Neural cell (in vitro differentiated cells): ENCODE measurements around the gene TNIP3. TPM values are rescaled to one million over a fixed set of nuclear protein-coding genes. Genes with fewer than 3 reads are reported as not detected.

Source experiments
- H2AFZ ChIP-seq: fragments of 200-600, 300-800 bp; sonication (generic), shearing (Covaris generic); 2 replicates; pipeline ENCODE4 v1.6.0; 2014; ENCODE audit warnings: low read depth, mild to moderate bottlenecking, antibody characterized with exemption, low read length, moderate library complexity
- H3F3A ChIP-seq: fragments of 200-600 bp; shearing (Covaris generic); 2 replicates; pipeline ENCODE4 v1.6.1; 2016; ENCODE audit warnings: mild to moderate bottlenecking, moderate library complexity, mixed read lengths, antibody characterized with exemption, low read length; ENCODE audit not compliant: insufficient read depth, poor library complexity, severe bottlenecking
- H3K27ac ChIP-seq: fragments of 200-600, 300-800 bp; sonication (generic), shearing (Covaris generic); 2 replicates; pipeline ENCODE4 v1.5.1; 2014; ENCODE audit warnings: mild to moderate bottlenecking, low read length, moderate library complexity
- H3K27me3 ChIP-seq: fragments of 300-800, 200-600 bp; sonication (generic), shearing (Covaris generic); 2 replicates; pipeline ENCODE4 v1.6.0; 2014; ENCODE audit warnings: mild to moderate bottlenecking, low read depth, low read length, moderate library complexity; ENCODE audit not compliant: insufficient read depth
- H3K36me3 ChIP-seq: fragments of 300-800, 200-600 bp; sonication (generic), shearing (Covaris generic); 2 replicates; pipeline ENCODE4 v1.5.1; 2014; ENCODE audit warnings: mild to moderate bottlenecking, antibody characterized with exemption, low read length, moderate library complexity; ENCODE audit not compliant: insufficient read depth
- H3K4me2 ChIP-seq: fragments of 300-800, 200-600 bp; sonication (generic), shearing (Covaris generic); 2 replicates; pipeline ENCODE4 v1.6.0; 2014; ENCODE audit warnings: mild to moderate bottlenecking, low read length
- H3K4me3 ChIP-seq: fragments of 300-800, 200-600 bp; sonication (generic), shearing (Covaris generic); 2 replicates; pipeline ENCODE4 v1.5.1; 2014; ENCODE audit warnings: mild to moderate bottlenecking, low read length, moderate library complexity
- H3K79me2 ChIP-seq: fragments of 200-600 bp; shearing (Covaris generic); replicated peaks from 2 replicates; pipeline ENCODE4 v1.6.0; 2014; ENCODE audit warnings: mild to moderate bottlenecking, low read length, moderate library complexity; ENCODE audit not compliant: insufficient read depth
- H3K9ac ChIP-seq: fragments of 300-800, 200-600 bp; sonication (generic), shearing (Covaris generic); 2 replicates; pipeline ENCODE4 v1.6.1; 2016; ENCODE audit warnings: mild to moderate bottlenecking, low read length, mixed read lengths
- H3K9me2 ChIP-seq: fragments of 200-600 bp; shearing (Covaris generic); 2 replicates; pipeline ENCODE4 v1.6.1; 2016; ENCODE audit warnings: mild to moderate bottlenecking, low read length, mixed read lengths; ENCODE audit not compliant: insufficient read depth
- H3K9me3 ChIP-seq: fragments of 200-600, 300-800 bp; sonication (generic), shearing (Covaris generic); 2 replicates; pipeline ENCODE4 v1.6.1; 2016; ENCODE audit warnings: mild to moderate bottlenecking, mixed run types, low read length, moderate library complexity, mixed read lengths
- H4K20me1 ChIP-seq: fragments of 200-600 bp; shearing (Covaris generic); 2 replicates; pipeline ENCODE4 v1.6.1; 2016; ENCODE audit warnings: mild to moderate bottlenecking, mixed run types; ENCODE audit not compliant: insufficient read depth
- EP300 ChIP-seq: fragments of 450-650 bp; conservative IDR thresholded peaks from 2 replicates; pipeline ENCODE4 v1.6.1; 2014; ENCODE audit warnings: antibody characterized with exemption, mild to moderate bottlenecking, moderate library complexity; ENCODE audit not compliant: poor library complexity, severe bottlenecking
- EZH2 ChIP-seq: fragments of 200-600, 300-800 bp; shearing (Covaris generic), sonication (generic); IDR thresholded peaks from 2 replicates; pipeline ENCODE4 v1.6.1; 2014; ENCODE audit warnings: antibody characterized with exemption, low read length, borderline replicate concordance, mild to moderate bottlenecking; ENCODE audit not compliant: insufficient read depth, poor library complexity, severe bottlenecking
- MXI1 ChIP-seq: fragments of 450-650 bp; conservative IDR thresholded peaks from 2 replicates; pipeline ENCODE4 v1.6.1; 2014; ENCODE audit warnings: antibody characterized with exemption, mild to moderate bottlenecking; ENCODE audit not compliant: poor library complexity, severe bottlenecking
- POLR2AphosphoS5 ChIP-seq: IDR thresholded peaks from 2 replicates; pipeline ENCODE4 v1.6.1; 2012
- RAD21 ChIP-seq: fragments of 450-650 bp; conservative IDR thresholded peaks from 2 replicates; pipeline ENCODE4 v1.6.1; 2014; ENCODE audit warnings: antibody characterized with exemption, mild to moderate bottlenecking, moderate library complexity
- REST ChIP-seq: IDR thresholded peaks from 2 replicates; pipeline ENCODE4 v1.6.1; 2012; ENCODE audit warnings: borderline replicate concordance
- SMC3 ChIP-seq: fragments of 450-650 bp; conservative IDR thresholded peaks from 2 replicates; pipeline ENCODE4 v1.6.1; 2014; ENCODE audit warnings: antibody characterized with exemption, mild to moderate bottlenecking, moderate library complexity; ENCODE audit not compliant: poor library complexity
- TAF1 ChIP-seq: IDR thresholded peaks from 2 replicates; pipeline ENCODE4 v1.6.1; 2012; ENCODE audit warnings: low read depth
- polyA plus RNA-seq: library from polyadenylated mRNA; depleted of rRNA; stranded (reverse); fragments of >200 nt; gene quantifications from 2 replicates; pipeline ENCODE4 v1.2.3, GENCODE V29; 2014
- TF ChIP-seq, protein P1 (sequence below): fragments of 450-650 bp; IDR thresholded peaks from 2 replicates; pipeline ENCODE4 v1.5.1; 2014; ENCODE audit warnings: antibody characterized with exemption, mild to moderate bottlenecking, moderate library complexity; ENCODE audit not compliant: poor library complexity, severe bottlenecking

TNIP3 gene
- polyA plus RNA-seq, 1 donor from 2014 or later, result 0.09 TPM

GRCh38 chr4:121151942-121152341, 12.2 kb downstream of the TNIP3 start:
- H3F3A ChIP-seq, result no peaks in the 10 kb centered on the region
- H3K36me3 ChIP-seq, result no peaks in the 10 kb centered on the region
- no peaks in the 10 kb centered on the region for H3K9me2 ChIP-seq
- no peaks in the 10 kb centered on the region for H3K9me3 ChIP-seq
- H3K9ac ChIP-seq, result no peak overlapping the region
- no peaks in the 10 kb centered on the region for H3K79me2 ChIP-seq
- no peak overlapping the region for H3K4me2 ChIP-seq
- H3K4me3 ChIP-seq, result no peak overlapping the region
- H4K20me1 ChIP-seq, result no peaks in the 10 kb centered on the region
- H2AFZ ChIP-seq, result no peak overlapping the region
- peaks cover 2% of the 10 kb centered on the region for H3K27me3 ChIP-seq
- no peak overlapping the region for H3K27ac ChIP-seq
- no peak for TF ChIP-seq SMC3
- TF ChIP-seq, protein P1, sequence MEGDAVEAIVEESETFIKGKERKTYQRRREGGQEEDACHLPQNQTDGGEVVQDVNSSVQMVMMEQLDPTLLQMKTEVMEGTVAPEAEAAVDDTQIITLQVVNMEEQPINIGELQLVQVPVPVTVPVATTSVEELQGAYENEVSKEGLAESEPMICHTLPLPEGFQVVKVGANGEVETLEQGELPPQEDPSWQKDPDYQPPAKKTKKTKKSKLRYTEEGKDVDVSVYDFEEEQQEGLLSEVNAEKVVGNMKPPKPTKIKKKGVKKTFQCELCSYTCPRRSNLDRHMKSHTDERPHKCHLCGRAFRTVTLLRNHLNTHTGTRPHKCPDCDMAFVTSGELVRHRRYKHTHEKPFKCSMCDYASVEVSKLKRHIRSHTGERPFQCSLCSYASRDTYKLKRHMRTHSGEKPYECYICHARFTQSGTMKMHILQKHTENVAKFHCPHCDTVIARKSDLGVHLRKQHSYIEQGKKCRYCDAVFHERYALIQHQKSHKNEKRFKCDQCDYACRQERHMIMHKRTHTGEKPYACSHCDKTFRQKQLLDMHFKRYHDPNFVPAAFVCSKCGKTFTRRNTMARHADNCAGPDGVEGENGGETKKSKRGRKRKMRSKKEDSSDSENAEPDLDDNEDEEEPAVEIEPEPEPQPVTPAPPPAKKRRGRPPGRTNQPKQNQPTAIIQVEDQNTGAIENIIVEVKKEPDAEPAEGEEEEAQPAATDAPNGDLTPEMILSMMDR, result no peak
- TF ChIP-seq EZH2, result no peak
- no peak for TF ChIP-seq POLR2AphosphoS5
- TF ChIP-seq REST, result no peak
- TF ChIP-seq TAF1, result no peak
- TF ChIP-seq RAD21, result no peak
- TF ChIP-seq MXI1, result no peak
- TF ChIP-seq EP300, result no peak

DNA sequence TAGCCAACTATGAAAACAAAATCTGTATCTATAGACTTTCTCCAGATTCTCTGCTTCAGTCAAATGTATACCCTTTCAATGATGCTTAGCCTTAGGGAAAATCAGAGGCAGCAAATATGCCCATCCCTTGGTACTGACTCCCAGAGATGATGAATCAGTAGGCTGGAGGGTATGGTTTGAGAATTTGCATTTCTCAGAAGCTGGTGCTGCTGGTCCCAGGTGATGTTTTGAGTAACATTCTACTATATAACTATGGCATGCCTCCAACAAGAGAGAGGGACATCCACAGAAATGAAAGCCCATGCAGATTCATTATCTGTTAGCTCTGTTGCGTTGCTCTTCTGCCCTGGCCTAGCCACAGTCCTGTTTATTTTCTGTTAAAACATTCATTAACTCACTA, 13.6 kb downstream of the TNIP3 start:
- Histone ChIP-seq H3K9ac (no peak overlapping the region), H3K4me2 (no peak overlapping the region), H3K4me3 (no peak overlapping the region), H3K9me3 (no peaks in the 10 kb centered on the region), H3K9me2 (no peaks in the 10 kb centered on the region), H4K20me1 (no peaks in the 10 kb centered on the region), H3K27ac (no peak overlapping the region), H3K36me3 (no peaks in the 10 kb centered on the region), H3K27me3 (no peaks in the 10 kb centered on the region), H3F3A (no peaks in the 10 kb centered on the region), H2AFZ (no peak overlapping the region), H3K79me2 (no peaks in the 10 kb centered on the region)
- TF ChIP-seq, protein P1, result no peak
- TF ChIP-seq EP300, result no peak
- TF ChIP-seq POLR2AphosphoS5, result no peak
- no peak for TF ChIP-seq RAD21
- no peak for TF ChIP-seq REST
- no peak for TF ChIP-seq EZH2
- TF ChIP-seq MXI1, result no peak
- no peak for TF ChIP-seq TAF1
- TF ChIP-seq SMC3, result no peak
